Sciatic nerve (tissue), 2 donors: ENCODE results near the gene WDR18. TPM values are rescaled to one million over a fixed set of nuclear protein-coding genes. Genes with fewer than 3 reads are reported as not detected.

Experiments used
- ATAC-seq: fragments of 200-7000 bp; cut with Tn5 transposase; one replicate; pipeline ENCODE4 v1.9.1; 2020; ENCODE audit warnings: mild to moderate bottlenecking, moderate library complexity
- DNase-seq: peaks from one replicate; pipeline ENCODE4 v3.0.0-alpha.2; 2020; ENCODE audit warnings: low spot score
- intact Hi-C: fragments of 100-400 bp; cut with DNase I; formaldehyde crosslinking; loops from one replicate; pipeline ENCODE4 v1.14.2; 2022
- total RNA-seq: library from RNA; stranded (reverse); fragmentation: NEBNext Ultra II Directional; extraction: Animal tissue kit (Norgen Biotek cat#: 25700); gene quantifications from one replicate; pipeline ENCODE4 v1.2.1, GENCODE V29; 2021
- donor health status: DM: no; HTN: no; CAD: no.
- donor health status: DM: no; HTN: no; CAD: no.

Gene WDR18
- total RNA-seq, 1 donor from 2014 or later = 20.3 TPM

DNA sequence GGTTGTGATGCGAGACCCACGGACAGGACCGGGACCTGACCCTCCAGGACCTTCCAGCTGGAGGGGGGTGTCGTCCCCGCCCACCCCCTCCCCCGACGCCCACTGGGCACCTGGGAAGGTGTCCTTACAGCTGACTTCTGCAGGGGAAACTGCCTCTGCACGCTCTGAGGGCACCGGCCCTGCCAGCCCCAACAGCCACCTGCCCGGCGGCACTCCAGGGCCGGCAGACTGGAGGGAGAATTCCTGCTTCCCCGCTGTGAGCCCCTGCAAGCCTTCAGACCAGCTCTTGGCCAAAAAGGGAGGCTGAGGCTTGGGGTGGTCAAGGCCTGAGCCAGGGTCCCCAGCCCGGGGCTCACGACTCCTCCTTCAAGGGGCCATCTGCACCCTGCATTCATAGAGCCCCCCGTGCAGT is 43.5 kb downstream of the WDR18 start:
- DNase-seq = no peak
- ATAC-seq = peak; percentile 13
- intact Hi-C loops = no loop called here

DNA sequence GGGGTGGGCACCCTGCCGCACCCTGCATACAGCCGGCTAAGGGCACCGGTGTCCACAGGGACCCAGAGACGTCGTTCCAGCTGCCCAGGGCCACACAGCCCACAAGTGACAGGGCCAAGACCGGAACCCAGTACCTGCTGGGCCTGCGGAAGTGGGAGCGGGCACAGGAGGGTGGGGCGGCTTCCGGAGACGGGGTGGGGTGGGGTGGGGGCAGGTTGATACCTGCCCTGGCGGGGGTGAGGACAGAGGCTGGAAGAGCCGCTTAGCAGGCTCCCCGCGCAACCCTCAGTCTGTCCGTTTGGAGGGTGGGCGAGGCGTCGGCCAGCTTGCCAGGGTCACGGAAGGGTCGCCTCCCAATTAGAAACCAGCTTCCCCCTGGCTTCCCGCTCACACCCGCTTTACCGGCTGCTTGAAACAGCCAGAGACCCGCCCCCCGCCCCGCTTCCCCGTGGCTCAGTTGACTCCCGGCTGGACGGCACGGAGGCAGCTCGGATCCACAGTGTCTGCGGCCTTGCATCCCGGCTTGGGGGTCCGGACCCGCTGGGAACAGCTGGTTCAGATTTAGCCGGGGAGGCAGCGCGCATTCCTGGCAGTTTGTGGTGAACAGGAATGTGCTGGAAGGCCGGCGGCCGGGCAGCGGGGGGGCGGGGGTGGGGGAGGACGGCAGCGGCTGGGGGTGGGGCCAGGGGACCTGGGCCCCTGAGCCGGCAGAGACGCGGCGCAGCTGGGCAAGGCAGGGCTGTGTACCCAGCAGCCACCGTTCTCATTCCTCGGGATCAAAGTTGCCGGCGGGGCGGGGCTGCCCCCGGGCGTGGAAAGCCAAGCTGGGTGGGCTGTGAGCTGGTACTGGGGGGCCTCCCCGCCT is 44.1 kb downstream of the WDR18 start:
- ATAC-seq (peak; percentile 63), DNase-seq (no peak)
- intact Hi-C loops = no loop called here

DNA sequence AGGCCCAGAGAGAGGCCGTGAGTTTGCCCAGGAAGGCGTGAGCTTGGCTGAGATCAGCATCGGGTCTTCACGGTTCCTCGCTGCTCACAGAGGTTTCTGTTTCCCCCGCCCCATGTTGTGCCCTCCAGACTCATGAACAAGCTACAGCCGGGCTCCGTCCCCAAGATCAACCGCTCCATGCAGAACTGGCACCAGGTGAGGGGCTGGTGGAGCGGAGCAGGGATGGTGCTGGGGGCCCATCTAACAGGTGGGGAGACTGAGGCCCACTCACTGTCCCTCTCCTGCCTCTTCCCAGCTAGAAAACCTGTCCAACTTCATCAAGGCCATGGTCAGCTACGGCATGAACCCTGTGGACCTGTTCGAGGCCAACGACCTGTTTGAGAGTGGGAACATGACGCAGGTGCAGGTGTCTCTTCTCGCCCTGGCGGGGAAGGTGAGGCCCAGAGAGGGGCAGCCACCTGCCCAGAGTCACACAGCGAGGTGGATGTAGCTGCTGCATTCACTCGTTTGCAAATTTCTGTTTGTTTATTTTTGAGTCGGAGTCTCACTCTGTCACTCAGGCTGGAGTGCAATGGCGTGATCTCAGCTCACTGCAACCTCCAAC is 48.2 kb downstream of the WDR18 start:
- ATAC-seq (no peak), DNase-seq (no peak)
- intact Hi-C loops = no loop called here

DNA sequence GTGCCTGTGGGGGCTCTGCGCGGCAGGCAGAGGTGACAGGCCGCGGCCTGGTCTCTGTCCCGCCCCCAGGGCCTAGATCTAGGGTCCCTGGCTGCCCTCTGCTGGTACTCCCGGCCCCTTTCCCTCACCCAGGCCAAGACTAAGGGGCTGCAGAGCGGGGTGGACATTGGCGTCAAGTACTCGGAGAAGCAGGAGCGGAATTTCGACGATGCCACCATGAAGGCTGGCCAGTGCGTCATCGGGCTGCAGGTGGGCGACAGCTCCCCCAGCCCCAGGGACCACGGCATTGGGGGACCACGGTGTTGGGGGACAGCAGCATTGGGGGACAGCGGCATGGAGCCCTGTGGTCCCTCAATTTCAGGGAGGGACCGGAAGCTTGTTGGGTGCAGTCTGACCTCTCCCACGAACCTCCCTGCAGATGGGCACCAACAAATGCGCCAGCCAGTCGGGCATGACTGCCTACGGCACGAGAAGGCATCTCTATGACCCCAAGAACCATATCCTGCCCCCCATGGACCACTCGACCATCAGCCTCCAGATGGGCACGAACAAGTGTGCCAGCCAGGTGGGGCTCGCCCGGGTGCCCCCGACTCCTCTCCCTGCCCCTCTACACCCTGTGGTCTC is 52.0 kb downstream of the WDR18 start:
- intact Hi-C loops = loop anchor here (5.0 kb wide), 1 partner anchor 56 kb away; no protein-coding TSS in a partner anchor
- ATAC-seq (no peak), DNase-seq (no peak)

DNA sequence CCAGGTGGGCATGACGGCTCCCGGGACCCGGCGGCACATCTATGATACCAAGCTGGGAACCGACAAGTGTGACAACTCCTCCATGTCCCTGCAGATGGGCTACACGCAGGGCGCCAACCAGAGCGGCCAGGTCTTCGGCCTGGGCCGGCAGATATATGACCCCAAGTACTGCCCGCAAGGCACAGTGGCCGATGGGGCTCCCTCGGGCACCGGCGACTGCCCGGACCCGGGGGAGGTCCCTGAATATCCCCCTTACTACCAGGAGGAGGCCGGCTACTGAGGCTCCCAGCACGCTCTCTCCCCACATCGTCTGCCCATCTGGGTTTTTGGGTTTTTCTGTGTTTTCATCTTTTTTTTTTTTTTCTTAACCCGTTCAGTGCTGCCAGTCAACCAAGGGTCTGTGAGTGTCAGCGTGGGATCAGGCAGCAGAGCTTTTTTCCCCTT is 53.5 kb downstream of the WDR18 start:
- ATAC-seq (no peak), DNase-seq (no peak)
- intact Hi-C loops = loop anchor here (5.0 kb wide), 1 partner anchor 55 kb away; no protein-coding TSS in a partner anchor

DNA sequence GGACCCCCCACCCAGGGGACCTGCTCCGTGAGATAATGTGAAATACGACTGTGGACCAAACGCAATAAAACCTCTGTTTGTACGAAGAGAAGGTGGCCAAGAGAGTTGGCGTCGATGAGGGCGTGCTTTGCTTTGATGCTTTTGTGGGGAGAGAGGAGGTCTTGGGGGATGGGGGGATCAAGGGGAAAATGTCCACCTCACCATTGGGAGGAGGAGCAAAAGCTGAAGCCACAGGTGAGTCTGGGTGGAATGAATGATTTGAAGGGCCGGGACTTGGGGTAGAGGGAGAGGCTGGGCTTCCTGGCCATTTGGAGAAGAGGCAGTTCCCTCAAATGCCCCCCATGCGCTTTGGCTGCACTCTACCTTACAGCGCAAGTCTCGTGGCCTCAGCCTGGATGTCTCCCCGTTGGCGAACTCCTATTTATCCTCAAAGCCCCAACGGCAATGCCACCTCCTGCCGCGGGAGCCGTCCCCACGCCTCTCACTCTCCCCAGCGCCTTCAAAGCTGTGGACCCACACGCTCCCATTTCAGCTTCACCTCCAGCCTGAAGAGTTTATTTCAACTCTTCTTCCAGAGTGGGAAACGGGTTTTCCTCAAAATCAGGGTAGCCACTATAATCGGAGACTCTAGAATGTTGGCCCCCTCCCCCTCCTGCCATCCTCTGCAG is 55.0 kb downstream of the WDR18 start:
- ATAC-seq (no peak), DNase-seq (no peak)
- intact Hi-C loops = loop anchor here (5.0 kb wide), 1 partner anchor 53 kb away; no protein-coding TSS in a partner anchor

DNA sequence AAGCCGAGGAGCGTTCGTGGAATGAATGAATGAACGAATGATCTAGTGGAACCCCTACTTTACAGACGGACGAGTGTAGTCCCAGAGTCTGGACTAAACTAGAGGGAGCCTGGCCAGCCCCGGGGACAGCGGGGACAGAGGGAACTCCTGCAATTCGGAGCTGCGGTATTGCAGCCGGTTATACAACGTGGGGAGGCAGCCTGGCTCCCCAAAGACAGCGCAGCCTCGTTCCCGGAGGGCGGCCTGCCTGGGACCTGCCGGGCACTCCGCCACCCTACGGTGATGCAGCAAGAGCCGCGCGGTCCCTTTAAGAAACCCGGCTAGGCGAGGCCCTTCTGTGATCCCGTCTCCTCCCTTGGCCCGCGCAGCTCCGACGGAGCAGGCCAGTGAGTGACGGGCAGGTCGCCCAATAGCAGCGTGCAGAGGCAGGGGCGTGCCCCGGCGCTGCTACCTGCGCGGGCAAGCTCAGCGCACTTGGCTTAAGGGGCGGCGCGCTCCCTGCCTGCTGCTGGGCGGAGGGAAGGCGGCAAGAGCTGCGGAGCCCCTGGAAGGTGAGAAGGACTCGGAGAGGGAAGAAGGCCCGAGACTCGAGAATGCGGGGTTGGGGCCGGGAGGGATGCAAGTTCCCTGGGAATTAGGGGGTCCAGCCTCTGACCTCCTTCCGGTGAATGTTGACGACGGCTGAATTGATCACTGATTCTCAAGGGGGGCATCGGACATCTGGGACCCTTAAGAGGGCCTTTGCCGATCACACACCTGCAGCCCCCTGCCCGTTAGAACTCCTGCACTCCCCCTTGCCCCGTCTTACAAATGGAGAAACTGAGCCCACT is 55.7 kb downstream of the WDR18 start, which contains the start of gene ABCA7:
Gene ABCA7 (plus strand): TSS at position 462 of the 830 bp plus-strand sequence. CDS start 1,255 bp downstream, outside the sequence.
- ATAC-seq = peak; percentile 94
- intact Hi-C loops = loop anchor here (5.0 kb wide), 1 partner anchor 52 kb away; no protein-coding TSS in a partner anchor
- DNase-seq = peak; percentile 98

DNA sequence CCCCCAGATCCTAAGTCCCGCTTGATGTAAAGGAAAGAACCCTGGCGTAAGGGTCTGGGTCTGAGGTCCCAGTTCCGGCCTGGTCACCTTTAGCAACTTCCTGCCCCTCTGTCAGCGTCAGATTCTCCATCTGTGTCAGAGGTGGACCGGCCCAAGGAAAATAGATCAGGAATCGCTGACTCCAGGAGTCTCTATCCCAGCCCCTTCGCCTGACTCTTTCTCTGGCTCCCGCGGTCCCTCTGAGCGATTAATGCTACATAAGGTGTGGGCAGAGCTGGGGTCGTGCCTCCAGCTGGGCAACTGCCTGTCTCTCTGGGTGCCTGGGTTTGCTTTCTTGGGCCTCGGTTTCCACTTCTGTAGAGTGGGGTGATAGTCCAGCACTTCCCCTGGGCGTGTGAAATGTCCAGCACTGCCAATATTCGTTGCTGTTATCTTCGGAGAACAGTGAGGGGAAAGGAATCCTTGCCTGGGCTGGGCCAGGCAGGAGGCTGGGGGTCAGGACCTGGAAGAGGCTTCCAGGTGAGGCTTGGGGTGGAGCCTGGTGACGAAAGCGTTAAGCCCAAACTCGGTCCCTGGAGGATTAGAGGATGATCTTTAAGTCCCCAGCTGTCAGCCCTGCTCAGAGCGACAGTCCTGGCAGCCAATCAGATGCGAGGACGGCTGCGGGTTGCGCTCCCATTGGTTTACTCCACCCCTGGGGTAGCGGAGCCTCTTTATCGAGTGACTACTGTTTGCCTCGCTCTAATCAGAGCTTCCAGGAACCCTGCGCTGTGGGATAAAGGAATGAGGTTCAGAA is 56.5 kb downstream of the WDR18 start:
- peak; percentile 91 for DNase-seq
- intact Hi-C loops = no loop called here
- peak; percentile 66 for ATAC-seq

DNA sequence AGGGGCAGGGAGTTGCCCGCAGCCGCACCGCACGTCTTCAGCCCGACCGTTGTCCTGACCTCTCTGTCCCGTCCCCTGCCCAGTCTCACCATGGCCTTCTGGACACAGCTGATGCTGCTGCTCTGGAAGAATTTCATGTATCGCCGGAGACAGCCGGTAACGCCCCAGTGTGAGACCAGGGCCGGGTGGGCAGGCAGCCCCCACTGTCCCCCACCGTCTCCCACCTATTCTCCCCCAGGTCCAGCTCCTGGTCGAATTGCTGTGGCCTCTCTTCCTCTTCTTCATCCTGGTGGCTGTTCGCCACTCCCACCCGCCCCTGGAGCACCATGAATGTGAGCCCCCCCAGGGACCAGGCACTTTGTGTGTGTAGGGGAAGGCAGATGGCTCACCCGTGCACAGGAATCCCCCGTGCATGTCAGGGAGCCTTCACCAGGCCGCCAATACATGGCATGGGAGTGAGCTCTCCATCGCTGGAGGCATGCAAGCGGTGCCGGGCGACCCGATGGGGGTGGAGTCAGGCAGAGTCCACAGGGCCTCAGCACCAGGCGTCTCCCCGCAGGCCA is 57.2 kb downstream of the WDR18 start:
- DNase-seq = no peak
- intact Hi-C loops = no loop called here
- ATAC-seq = no peak

DNA sequence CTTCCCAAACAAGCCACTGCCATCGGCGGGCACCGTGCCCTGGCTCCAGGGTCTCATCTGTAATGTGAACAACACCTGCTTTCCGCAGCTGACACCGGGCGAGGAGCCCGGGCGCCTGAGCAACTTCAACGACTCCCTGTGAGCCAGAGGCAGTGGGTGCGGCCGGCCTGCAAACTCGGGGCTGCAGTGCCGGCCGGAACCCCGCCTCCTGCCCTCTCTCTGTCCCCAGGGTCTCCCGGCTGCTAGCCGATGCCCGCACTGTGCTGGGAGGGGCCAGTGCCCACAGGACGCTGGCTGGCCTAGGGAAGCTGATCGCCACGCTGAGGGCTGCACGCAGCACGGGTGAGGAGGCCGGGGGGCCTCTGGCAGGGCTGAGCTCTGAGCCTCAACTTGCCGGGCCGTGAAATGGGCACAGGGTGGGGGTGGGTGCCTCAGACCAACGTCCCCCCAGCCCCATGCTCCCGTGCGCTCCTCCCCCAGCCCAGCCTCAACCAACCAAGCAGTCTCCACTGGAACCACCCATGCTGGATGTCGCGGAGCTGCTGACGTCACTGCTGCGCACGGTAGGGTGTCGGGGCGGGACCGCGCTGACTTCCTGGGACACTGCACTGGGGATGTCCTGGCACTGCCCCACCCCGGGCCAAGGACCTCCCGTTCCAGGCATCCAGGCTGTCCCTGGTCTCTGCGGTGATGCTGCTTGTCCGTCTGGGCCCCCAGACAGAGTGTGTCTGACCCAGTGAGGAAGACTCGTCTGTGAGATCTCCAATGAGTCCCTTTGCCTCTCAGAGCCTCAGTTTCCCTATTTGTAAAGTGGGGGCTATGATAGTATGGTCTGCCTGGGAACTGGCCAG is 57.9 kb downstream of the WDR18 start:
- ATAC-seq (peak; percentile 7), DNase-seq (no peak)
- intact Hi-C loops = no loop called here

DNA sequence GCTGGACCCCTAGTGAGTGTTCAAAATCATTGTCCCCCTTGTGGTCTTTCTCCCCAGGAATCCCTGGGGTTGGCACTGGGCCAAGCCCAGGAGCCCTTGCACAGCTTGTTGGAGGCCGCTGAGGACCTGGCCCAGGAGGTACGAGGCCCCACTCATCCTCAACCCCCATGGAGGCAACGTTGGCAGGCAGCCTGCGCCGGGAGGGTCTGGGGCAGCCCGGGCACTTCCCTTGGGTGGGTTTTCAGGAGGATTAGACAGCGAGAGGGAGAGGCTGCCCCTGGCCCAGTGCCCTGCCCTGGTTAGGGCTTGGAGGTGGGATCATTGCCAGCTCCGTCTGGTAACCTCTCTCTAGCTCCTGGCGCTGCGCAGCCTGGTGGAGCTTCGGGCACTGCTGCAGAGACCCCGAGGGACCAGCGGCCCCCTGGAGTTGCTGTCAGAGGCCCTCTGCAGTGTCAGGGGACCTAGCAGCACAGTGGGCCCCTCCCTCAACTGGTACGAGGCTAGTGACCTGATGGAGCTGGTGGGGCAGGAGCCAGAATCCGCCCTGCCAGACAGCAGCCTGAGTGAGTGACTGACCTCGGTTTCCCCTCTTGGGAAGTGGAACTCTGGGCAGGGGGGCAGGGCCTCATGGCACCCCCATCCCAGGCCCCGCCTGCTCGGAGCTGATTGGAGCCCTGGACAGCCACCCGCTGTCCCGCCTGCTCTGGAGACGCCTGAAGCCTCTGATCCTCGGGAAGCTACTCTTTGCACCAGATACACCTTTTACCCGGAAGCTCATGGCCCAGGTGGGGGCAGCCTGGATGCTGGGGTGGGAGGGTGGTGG is 58.8 kb downstream of the WDR18 start:
- DNase-seq (no peak), ATAC-seq (peak; percentile 5)
- intact Hi-C loops = no loop called here

Other genes with a start within 250 kb of the WDR18 start
- 0.45 TPM for gene MISP, start 233.2 kb upstream of the WDR18 start, total RNA-seq
- gene PTBP1, start 186.9 kb upstream of the WDR18 start, total RNA-seq = 217 TPM
- not detected for gene PLPPR3, start 162.4 kb upstream of the WDR18 start, total RNA-seq
- 1.9 TPM for gene AZU1, start 156.5 kb upstream of the WDR18 start, total RNA-seq
- gene PRTN3, start 143.3 kb upstream of the WDR18 start, total RNA-seq = 0.71 TPM
- gene ELANE, start 132.0 kb upstream of the WDR18 start, total RNA-seq = 2.1 TPM
- 405 TPM for gene CFD, start 124.7 kb upstream of the WDR18 start, total RNA-seq
- gene MED16, start 91.2 kb upstream of the WDR18 start, total RNA-seq = 55.7 TPM
- gene RNU6-9, start 90.9 kb upstream of the WDR18 start, total RNA-seq = not detected
- 48.9 TPM for gene R3HDM4, start 71.1 kb upstream of the WDR18 start, total RNA-seq
- gene KISS1R, start 67.0 kb upstream of the WDR18 start, total RNA-seq = not detected
- 13.6 TPM for gene ARID3A, start 58.3 kb upstream of the WDR18 start, total RNA-seq
- gene GRIN3B, start 16.1 kb downstream of the WDR18 start, total RNA-seq = not detected
- gene TMEM259, start 36.8 kb downstream of the WDR18 start, total RNA-seq = 146 TPM
- not detected for gene RNU6-2, start 37.2 kb downstream of the WDR18 start, total RNA-seq
- gene CNN2, start 42.3 kb downstream of the WDR18 start, total RNA-seq = 120 TPM
- 17.3 TPM for gene ABCA7, start 55.8 kb downstream of the WDR18 start, total RNA-seq
- 26.2 TPM for gene ARHGAP45, start 82.8 kb downstream of the WDR18 start, total RNA-seq
- 99.8 TPM for gene POLR2E, start 111.0 kb downstream of the WDR18 start, total RNA-seq
- 239 TPM for gene GPX4, start 119.6 kb downstream of the WDR18 start, total RNA-seq
- gene SBNO2, start 189.9 kb downstream of the WDR18 start, total RNA-seq = 131 TPM
- gene STK11, start 221.4 kb downstream of the WDR18 start, total RNA-seq = 57.2 TPM